GM18858 (cell line): ENCODE data around the gene MVD.
A peak's percentile ranks its signal among the peaks of the same experiment; 100 is the strongest.

Experiments
- ATAC-seq: cut with Tn5 transposase; IDR thresholded peaks from one replicate; pipeline ENCODE4 v1.9.1; 2021; ENCODE audit not compliant: unreplicated experiment

Gene MVD

DNA sequence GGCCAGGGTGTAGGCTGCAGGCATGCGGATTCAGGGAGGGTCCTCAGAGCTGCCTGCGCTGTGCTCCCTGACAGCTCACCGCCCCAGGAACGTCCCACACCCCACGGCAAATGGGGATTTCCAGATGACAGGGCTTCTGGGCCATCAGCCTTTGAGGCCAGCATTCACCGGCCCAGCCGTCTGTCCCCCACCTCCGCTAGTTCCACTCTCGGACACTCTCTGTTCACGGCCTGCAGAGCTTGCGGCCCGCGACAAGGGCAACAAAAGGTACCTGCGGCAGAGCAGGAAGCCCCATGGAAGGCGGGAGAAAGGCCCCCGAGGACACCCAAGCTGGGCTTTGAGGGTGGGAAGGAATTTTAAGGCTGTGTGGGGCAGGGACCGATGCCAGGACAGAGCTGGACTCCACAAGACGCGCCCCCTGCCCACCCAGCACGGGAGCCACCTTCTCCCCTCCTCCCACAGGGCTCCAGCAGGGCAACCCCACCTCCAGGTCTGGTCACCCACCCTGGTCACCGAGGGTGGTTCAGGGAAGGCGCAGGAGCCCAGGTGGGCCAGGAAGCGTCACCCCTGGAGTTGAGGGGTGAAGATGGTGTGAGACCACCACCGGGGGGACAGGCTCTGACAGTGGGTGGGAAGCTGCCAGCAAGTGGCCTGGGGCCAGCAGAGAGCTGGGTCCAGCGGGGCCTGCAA, 6.5 kb downstream of the MVD start:
- no peak for ATAC-seq

DNA sequence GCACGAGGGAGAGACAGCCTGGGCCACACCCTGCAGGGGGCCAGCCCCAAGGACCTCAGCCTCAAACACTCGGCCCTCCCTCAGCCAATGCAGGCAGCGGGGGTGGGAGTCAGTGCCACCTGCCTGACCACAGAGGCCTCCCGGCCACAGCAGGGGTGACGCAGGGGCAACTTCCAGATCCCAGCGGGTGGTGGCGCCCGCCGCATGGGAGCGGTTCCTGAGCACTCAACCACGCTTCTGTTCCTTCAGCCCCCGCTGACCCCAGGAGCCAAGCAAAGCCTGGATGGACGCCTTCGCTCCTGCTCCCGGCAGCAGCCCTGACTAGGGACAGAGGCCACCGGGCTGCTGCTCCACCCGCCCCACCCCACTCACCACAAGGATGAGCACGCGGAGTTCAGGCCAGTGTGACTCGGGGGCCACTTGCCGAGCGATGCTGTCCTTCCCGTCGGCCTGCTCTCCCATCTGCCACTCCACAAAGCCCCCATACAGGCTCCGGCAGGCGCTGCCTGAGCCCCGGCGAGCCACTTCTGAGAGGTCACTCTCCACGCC, 7.1 kb downstream of the MVD start:
- no peak for ATAC-seq

DNA sequence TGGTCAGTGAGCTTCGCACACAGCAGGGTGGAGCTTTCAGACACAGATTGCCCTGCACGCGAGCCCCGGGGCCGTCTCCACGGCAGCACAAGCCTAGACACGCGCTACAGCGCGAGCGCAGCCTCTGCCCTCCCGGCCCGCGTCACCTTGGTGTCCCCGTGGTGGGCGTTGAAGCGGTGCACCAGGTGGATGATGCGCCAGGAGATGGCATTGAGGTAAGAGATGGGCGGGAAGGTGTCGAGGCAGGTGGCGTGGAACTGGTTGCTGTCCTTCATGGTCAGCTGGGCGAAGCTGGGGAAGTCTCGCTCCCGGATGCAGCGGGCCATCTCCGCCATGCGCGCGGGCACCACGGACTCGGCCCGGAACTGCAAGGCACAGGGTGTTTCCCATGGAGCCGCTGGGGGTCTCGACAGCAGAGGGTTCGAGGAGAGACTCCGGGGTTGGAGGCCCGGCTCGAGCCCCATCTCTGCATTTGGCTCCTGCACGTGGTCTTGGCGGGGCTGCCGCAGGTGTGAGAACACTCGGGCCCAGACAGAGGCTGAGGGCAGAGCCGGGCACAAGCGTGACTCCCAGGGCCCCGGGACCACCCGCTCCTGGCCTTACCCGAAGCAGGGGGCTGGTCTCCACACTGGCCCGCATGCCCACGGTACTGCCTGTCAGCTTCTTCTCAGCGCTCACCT, 7.7 kb downstream of the MVD start:
- no peak for ATAC-seq

DNA sequence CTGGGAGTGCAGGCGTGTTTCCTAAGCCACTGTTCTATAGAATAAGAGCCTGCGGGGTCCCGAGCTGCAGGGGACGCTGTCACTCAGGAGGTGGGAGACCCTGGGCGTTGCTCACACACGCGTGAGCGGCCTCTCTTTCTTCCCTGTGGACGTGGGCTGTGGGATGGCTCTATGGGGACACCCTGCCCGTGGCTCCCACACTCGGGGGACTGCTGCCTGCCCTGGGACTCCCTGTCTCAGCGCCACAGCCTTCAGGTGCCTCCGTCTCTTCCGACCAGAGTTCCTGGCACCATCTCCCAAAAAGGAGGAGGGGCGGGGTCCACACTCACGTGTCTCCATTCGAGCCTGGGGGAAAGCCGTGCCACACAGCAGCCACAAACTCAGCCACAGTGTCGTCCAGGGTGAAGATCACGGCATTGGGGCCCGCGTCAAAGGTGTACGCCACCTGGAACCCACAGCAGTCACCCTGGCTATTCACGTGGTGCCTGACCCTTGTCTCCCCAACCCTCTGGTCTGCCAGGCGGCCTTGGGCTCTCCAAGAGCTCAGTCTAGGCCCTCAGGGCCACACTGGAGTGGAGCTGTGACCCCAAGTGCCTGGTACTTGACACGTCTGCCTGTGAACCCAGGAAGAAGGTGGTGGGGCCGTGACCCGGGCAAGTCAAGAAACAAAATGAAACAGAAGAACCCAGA, 8.4 kb downstream of the MVD start:
- ATAC-seq: no peak

DNA sequence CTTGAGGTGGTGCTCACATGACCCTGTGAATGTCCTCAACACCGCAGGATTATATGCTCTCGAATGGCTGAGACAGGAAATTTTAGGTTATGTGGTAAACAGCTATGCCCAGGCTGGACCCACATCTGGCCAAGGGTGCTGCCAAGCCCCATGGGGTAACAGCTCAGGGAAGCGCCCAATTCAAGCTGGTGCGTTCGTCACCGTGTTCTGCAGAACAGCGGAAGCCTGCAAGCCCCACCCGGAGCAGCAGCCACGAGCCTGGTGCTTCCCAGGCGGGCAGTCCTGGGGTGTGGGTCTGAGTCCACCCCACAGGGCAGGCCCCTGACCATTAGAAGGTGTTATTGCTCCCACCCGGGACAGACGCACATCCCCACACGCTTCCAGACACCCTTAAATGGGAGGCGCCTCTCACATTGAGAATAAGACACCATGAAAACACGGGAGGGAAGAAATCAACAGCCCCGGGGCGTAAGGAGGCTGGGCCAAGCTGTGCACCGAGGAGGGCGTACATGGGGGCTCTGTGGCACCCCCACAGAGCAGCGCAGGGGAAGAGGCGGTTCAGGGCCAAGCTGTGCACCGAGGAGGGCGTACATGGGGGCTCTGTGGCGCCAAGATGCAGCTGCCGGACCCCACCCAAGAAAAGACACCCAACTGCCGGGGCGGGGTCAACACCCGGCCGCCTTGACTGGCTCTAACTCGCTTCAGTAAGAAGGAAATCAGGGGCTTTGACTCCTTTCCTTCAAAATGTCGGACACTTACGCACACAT, 9.1 kb downstream of the MVD start:
- no peak for ATAC-seq

DNA sequence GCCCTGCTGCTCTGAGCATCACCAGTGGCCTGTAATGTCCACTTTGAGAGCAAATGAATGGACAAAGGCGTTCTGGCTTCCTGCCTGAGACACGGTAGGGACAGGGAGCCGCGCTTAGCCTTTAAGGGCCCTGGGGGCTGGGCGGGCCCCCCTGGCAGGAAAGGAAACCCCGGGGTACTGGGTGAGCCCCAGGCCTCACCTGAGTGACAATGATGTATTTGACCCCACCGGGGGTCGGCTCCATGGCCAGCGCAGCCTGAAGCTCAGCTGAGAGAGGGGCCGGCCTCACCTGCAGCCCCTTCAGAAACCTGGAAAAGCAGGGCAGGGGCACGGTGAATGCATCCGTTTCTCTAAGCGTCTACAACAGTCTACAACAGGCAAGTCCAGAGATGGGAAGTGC, 9.8 kb downstream of the MVD start:
- no peak for ATAC-seq

DNA sequence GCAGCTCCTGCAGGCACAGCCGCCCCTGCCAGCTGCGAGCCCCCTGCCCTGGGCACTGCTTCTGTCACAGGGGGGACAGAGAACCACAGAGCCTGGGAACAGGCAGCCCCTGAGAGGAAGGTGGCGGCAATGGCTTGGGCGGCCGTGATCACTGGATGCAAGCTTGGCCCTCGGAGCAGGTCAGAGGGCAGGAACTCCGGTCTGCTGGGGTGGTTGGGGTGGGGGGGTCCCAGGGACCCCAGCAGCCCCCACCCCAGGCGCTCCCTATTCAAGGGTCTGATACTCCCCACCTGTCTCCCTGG, 10.2 kb downstream of the MVD start:
- ATAC-seq: no peak

DNA sequence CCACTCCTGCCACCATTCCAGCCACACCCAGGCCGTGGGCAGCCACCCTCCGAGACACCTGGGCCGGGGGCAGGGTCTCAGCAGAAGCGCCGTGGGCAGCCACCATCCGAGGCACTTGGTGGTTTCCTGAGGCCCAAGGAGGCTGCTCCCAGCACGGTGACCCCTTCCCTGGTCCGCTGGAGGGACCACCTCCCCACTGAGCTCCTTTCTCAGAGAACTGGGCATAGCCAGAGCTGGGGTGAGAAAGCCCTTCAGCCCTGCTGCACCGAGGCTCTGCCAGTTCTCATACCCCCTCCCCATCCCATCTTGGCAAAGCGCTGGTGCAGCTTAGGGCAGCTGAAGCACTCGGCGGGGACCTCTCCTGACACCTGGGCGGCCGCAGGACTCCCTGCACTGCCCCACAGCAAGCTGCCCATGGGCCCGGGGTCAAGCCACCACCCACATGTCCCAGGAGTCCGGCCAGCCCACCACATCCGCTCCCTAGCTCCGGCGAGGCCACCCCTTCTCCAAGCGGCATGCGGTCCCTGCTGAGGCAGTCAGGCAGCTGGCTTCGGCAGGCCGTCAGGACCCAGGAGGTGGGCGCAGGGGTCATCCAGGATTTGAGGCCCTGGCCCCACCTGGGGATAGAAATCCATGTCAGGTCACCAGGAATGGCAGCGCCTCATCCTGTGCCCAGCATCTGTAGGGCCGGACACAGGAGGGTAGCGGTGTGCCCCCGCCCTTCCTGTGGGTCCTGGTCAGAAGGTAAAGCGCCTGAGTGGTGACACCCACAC, 10.7 kb downstream of the MVD start:
- ATAC-seq: no peak

DNA sequence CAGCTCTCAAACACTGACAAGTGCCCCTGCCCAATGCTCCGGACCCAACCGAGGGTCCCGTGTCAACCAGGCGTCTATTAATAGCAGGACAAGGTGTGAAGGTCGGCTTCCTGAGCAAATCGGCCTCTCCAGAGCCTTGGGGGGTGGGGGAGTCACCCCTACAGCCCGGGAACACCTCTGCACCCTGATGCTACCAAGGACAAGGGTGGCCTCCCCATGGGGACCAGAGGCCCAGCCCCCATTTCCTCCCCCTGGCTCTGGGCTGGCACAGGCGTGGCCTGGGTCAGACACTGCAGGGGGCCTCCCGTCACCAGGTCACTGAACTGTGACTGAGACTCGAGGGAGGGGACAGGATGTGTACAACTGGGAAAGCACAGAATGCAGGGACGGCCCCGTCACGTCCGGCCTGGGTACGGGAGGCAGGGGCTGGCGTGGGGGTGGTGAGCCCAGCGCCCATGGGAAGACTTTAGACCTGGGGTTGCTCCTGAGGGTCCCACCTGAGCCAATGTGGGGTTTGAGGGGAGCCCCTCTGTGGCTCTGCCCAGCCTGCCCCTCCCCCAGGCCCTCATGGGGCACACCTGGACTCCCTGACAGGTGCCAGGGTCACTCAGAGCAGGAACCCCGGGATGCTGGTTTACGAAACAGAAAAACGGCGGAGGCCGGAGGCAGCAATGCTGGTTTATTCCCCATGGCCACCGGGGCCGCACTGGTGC, 11.5 kb downstream of the MVD start:
- peak; percentile 73 for ATAC-seq

DNA sequence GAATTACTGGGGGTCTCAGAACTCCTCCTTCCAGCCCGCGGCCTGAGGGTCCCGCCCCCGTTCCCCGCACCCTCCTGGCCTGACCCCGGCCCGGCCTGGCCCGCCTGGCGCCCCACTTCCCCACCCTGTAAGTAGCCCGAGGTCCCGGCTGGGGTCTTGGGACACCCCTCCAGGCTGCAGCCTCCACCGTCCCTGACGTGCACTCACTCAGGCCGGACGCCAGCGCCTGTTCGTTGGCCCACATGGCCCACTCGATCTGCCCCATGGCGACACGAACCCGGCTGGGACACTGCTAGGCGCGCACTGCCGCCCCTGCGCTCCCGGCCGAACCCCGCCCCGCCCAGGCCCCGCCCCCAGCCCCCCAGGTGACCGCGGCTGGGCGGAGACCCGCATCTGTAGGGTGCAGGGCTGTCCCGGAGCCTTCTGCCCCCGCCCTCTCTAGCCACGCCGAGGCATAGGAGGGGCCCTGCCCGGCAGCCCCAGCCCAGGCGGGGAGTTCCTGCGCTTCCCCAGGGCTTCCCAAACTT, 12.1 kb downstream of the MVD start, which contains the start of gene CYBA:
Gene CYBA, minus strand, starts transcription at position 305 of the 527 bp plus-strand sequence. Its CDS starts 40 bp downstream, at position 265.
- ATAC-seq: peak; percentile 46

DNA sequence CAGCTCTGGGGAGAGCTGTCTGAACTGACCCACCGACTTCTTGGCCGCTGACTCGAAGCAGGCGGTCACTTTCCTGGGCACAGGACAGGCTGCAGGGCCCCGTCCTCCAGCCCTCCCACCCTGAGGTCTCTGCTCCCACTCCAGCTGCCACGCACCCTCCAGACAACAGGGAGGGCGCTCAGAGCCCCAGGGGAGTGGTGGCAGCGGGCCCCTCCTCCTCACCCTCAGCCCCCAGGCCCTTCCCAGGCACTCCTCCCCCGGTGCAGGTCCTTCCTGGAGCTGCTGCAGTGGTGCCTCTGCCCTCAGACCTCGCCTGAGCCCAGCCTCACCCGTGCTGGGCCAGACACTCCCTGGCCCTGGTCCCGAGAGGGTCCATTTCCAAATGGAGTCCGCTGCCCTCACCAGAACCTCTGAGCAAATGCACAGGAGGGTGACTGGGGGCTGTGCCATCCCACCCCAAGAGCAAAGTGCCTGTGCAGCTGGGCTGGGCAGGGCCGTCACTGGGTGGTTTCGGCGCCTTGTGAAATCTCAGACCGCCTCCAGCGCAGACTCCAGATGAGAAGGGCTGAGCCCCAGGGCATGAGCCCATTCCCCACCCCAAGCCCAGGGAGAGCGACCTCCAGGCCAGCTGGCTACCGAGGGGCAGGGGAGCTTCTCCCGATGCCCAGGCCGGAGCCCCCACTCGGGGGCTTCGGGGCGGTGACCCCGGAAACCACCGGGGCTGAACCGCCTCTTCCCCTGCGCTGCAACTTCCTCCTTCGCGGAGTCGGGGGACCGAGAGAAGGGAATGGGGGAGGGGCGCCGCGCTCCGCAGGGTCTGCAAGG, 12.8 kb downstream of the MVD start:
- no peak for ATAC-seq

DNA sequence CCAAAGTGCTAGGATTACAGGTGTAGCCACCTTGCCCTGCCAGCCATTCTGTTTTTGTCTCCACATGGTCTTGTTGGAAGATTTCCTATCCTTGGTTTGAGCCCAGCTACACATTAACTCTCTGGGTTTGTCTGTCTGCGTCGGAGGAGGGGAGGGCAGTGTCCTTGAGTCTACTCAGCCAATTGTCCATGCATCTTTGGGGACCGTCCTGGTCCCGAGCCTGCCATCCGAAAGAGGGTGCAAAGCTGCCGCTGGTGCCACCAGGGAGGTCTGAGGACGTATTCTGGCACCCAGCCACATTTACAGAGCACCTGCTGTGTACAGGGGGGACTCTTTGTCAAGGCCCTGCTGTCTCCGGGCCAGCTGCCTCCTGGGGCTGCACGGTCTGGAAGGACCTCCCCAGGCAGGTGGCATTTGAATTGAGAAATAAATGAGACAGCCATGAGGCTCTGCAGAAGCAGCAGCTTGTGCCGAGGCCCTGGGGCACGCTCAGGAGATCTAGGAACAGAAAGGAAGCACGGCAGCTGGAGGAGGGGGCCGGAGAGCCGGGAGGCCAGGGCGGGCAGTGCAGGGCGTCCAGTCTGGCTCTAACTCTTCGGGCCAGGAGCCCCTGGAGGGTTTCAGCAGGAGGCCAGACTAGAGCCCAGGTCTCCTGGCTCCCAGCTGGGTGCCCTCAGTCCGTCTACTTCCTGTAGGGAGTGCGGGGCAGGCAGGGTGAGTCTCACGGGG, 13.5 kb downstream of the MVD start:
- no peak for ATAC-seq

DNA sequence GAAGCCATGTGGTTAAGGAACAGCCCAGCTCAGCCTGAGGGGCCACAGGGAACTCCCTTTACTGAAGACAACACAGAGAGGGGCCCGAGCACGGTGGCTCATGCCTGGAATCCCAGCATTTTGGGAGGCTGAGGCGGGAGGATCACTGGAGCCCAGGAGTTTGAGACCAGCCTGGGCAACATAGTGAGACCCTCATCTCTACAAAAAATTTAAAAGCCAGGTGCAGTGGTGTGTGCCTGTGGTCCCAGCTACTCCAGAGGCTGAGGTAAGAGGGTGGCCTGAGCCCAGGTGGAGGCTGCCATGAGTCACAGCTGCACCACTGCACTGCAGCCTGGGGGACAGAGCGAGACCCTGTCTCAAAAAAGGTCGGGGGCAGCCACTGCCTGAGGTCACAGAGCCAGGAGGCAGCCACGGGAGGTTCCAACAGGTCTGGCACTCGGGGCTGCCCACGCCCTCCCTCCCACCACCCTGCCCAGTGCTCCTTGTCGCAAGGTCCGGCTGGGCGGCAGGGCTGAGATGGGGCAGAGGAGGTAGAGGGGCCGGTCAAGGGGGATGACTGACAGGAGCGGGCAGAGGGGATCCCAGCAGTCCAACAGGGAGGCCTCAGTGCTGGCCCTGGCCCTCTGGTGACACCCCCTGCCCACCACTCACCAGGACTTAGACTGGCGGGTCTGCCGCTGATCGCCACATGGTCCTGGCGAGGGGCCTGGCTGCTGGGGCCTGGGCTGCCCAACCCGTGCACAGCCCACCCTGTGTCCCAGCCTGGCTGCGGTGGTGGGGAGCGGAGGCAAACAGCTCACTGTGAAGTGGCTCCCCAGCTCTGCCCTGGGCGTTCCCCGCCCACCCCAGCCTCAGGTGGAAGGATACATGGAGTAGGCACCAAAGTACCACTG, 15.5 kb downstream of the MVD start:
- no peak for ATAC-seq

DNA sequence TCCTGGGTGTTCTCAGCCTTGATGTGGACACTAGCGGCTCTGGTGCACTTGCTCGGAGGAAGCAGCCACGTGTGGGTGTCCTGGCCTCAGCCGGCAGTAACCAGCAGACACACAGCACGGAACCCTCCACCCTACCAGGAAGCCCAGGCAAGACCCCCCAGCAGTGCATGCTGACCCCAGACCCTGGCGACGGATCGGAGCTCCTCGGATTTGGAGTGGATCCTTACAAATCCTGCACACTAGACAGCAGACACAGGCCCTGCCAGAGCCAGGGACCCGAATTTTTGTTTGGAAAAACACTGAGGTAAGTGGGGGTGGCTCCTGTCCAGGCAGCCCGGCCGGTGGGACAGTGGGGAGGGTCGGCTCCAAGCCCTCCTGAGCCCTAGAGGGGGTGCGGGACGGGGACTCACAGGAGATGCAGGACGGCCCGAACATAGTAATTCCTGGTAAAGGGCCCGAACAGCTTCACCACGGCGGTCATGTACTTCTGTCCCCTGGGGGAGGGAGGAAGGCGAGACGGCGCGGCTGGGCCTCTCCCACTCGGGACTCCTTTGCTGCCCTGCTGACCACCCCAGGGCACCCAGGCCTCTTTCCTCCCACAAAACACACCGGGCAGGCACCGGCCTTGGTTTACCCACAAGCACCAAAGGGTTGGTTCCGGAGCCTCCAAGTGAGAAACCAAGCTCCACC, 16.4 kb downstream of the MVD start:
- ATAC-seq: no peak

DNA sequence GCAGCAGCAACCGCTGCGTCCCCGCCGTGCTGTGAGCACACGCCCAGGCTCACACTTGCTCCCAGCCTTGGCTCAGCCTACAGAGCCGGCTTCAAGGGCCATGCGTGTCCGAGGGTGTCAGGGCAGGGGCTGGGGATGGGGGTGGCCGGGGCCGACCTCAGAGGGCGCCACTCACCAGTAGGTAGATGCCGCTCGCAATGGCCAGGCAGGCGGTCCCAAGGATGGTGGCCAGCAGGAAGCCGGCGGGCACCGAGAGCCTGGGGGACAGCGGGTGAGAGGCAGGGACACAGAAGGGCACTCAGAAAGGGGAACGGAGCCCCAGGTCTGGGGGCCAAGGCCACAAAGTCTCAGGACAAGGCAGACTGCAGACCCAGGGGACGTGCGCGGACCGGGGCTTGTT, 16.9 kb downstream of the MVD start:
- ATAC-seq: no peak

DNA sequence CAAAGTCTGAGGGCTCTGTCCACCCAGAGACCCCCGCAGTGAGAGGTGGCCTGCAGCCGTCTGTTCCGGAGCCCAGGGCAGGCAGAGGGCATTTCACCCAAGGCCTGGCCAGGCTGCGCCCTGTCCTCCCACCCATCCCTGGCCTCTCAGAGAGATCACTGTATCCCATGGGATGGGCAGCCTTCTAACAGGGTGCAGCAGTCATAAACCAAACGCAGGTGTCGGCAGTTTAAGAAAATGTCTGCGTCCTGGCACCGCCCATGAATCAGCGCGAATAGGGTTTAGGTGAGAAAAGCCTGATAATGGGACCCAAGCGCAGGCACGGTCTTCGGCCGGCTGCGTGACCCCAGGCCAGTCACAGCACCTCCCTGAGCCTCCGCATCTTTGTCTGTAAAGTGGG, 17.4 kb downstream of the MVD start:
- no peak for ATAC-seq

DNA sequence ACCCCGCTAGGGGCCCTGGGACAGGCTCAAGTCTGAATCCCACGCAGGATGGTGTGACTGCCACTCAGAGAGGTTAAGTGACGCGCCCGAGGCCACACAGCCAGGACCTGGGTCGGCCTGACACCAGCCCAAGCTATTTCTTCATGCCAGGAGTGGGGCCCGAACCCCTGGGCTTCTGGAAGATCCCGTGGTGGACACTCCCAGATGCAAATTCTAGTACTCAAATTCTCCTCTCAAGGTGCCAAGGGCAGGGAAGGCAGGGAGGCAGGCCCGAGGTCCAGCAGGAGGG, 19.3 kb downstream of the MVD start:
- no peak for ATAC-seq
